Kidney (tissue), 14 donors: Measurements from ENCODE around the gene TMOD1. TPM values are rescaled to one million over a fixed set of nuclear protein-coding genes. Genes with fewer than 3 reads are reported as not detected.

Experiments
- DNase-seq, 5 donors: peaks; one replicate each; pipeline ENCODE4 v3.0.0-alpha.2; 2013 to 2020
- FAIRE-seq: peaks from 2 replicates; lab custom pipeline; 2012; peaks lifted over from hg19 to GRCh38; lab: Jason Lieb, UNC
- H3K27ac ChIP-seq, 2 donors: one replicate each; pipeline ENCODE4 v1.7.0; 2013; ENCODE audit warnings: low read depth in 2 of 2, low read length in 2 of 2, inconsistent platforms in 1 of 2
- H3K27me3 ChIP-seq: one replicate; pipeline ENCODE4 v1.7.1; 2013; ENCODE audit warnings: low read length, inconsistent platforms; ENCODE audit not compliant: control insufficient read depth, insufficient read depth
- H3K36me3 ChIP-seq, 3 donors: one replicate each; pipeline versions ENCODE4 v1.7.0 to v1.7.1; 2013; ENCODE audit warnings: low read length in 3 of 3, control low read depth in 1 of 3, inconsistent platforms in 1 of 3; ENCODE audit not compliant: insufficient read depth in 3 of 3, control insufficient read depth in 2 of 3
- H3K4me1 ChIP-seq, 3 donors: one replicate each; pipeline versions ENCODE4 v1.7.0 to v1.7.1; 2013; ENCODE audit warnings: low read length in 3 of 3, inconsistent platforms in 1 of 3, low read depth in 1 of 3; ENCODE audit not compliant: control insufficient read depth in 2 of 3, insufficient read depth in 2 of 3
- H3K4me3 ChIP-seq, 3 donors: one replicate each; pipeline versions ENCODE4 v1.7.0 to v1.8.1; 2013; ENCODE audit warnings: low read length in 3 of 3, control low read depth in 1 of 3, inconsistent platforms in 1 of 3
- H3K9ac ChIP-seq, 3 donors: one replicate each; pipeline versions ENCODE4 v1.7.0 to v1.7.1; 2013; ENCODE audit warnings: low read length in 3 of 3, control low read depth in 1 of 3, inconsistent platforms in 1 of 3
- H3K9me3 ChIP-seq, 3 donors: one replicate each; pipeline versions ENCODE4 v1.7.0 to v1.7.1; 2013; ENCODE audit warnings: low read length in 3 of 3, control low read depth in 1 of 3, inconsistent platforms in 1 of 3; ENCODE audit not compliant: control insufficient read depth in 2 of 3, insufficient read depth in 1 of 3
- CTCF ChIP-seq: IDR thresholded peaks from 3 replicates; pipeline ENCODE4 v1.5.1; 2012; ENCODE audit warnings: mild to moderate bottlenecking, moderate library complexity, borderline replicate concordance; ENCODE audit not compliant: insufficient read depth; ENCODE audit errors: extremely low read depth
- intact Hi-C: fragments of 100-400 bp; cut with DNase I; formaldehyde crosslinking; loops from one replicate; pipeline ENCODE4 v1.11.1; 2022
- polyA plus RNA-seq: library from polyadenylated mRNA; stranded (reverse); fragments of 350-450 nt; fragmentation: Illumina TruSeq; extraction: RNeasy Lipid Tissue Mini Kit (QIAGEN cat#74804); gene quantifications from one replicate; pipeline ENCODE4 v1.2.3, GENCODE V29; 2014; ENCODE audit warnings: low read depth, low replicate concordance; ENCODE audit not compliant: insufficient read depth
- total RNA-seq: library from RNA; stranded (reverse); fragmentation: NEBNext Ultra II Directional; extraction: Animal tissue kit (Norgen Biotek cat#: 25700); gene quantifications from one replicate; pipeline ENCODE4 v1.2.1, GENCODE V29; 2021
- donor health status: control.
- donor health status: control.
- donor health status: control.
- donor health status: control.
- donor health status: control.
- donor health status: DM: yes; HTN: yes; CAD: no.
- donor health status: Normal renal cell carcinoma (clear cell type).

TMOD1 gene
- total and polyA plus RNA-seq, 2 donors from 2014 or later: 8.1 to 14.9 TPM

DNA sequence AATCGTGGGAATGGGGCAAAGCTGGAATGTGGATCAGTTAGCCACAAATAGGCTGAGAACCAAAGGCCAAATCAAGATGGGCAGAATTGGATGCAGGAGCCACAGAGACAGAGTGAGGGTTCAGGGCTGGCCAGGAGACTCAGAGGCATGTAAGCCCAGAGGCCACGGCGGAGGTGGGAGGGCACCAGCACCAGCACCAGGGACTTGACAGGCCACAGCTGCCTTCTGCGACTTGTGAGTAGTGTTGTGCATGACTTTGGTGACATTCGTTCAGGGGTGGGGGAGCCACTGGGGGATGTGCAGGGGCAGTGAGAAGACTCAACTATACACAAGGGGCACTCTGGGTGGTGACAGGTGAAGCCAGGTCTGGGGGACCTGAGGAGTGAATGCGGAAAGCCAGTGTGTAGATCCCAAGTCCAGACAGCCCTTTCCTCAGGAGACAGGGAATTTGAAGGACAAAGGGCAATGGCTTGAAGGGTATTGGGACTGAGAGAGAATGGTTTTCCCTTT lies 53.2 kb downstream of the TMOD1 start:
- Histone ChIP-seq H3K36me3 (no peaks in the 10 kb centered on the region), H3K4me3 (no peak overlapping the region), H3K27ac (no peak overlapping the region), H3K9me3 (no peaks in the 10 kb centered on the region), H3K4me1 (peaks cover 0 to 5% (median 3%) of the 10 kb centered on the region in 3 donors), H3K9ac (no peak overlapping the region), H3K27me3 (no peaks in the 10 kb centered on the region)
- intact Hi-C loops: no loop called here
- no peak for DNase-seq
- FAIRE-seq: no peak
- TF ChIP-seq CTCF: no peak

DNA sequence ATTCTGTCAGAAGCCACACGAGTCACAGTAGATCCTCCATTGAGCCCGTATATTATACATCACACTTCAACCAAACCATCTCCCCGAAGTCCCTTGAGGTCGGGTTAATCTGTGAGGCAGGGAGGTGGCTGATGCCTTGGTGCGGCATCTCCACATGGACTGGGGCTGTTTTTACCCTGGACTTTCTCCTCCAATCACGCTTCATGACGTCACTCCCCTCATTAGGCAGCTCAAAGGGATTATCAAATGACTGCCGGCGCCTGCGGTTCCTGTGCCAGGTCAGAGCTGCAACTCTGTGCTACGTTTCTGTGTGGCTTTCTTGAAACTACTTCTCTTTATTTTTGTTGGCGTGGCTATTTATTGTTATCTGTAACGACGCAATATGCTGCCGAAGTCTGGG lies 53.7 kb downstream of the TMOD1 start:
- intact Hi-C loops: no loop called here
- no peaks in the 10 kb centered on the region for H3K36me3 ChIP-seq
- no peaks in the 10 kb centered on the region for H3K27me3 ChIP-seq
- no peak overlapping the region for H3K4me3 ChIP-seq
- no peak overlapping the region for H3K9ac ChIP-seq
- H3K9me3 ChIP-seq: no peaks in the 10 kb centered on the region
- H3K27ac ChIP-seq: no peak overlapping the region
- DNase-seq: peak in 2 of 5 donors; percentile 28 to 61
- peaks cover 0 to 5% (median 3%) of the 10 kb centered on the region in 3 donors for H3K4me1 ChIP-seq
- FAIRE-seq: no peak
- no peak for TF ChIP-seq CTCF

DNA sequence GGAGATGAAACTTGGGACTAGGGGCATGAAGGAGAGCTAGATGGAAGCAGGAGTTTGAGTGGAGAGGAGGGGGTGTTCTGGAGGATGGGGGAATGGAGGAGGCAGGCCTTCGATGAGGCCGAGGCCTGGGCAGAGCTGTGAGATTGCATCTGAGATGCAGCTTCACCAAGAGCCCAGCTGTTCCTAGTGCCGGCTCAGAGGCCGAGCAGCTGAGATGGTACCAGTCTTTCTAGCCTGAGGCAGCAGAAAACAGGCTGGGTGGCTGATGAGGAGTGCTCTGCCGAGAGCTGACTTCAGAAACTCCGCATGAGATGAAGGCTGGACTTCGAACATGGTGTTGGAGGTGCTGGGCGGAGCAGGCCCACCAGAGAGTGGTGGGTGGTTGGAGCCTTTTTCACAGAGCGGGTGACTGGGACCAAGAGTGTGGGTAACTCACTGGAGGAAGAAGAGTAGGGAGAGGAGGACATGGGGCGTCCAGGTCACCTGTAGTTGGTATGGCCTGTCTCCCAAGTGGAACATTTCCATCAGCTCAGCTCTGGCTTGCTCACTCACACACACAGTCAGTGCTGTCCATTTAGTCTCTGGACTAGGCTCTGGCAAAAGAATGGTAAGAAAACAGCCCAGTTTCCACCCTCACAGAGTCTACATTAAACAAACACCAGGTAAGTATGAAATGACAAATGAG lies 54.7 kb downstream of the TMOD1 start:
- no peak overlapping the region for H3K4me3 ChIP-seq
- H3K9ac ChIP-seq: no peak overlapping the region
- no peaks in the 10 kb centered on the region for H3K27me3 ChIP-seq
- FAIRE-seq (no peak), DNase-seq (no peak)
- intact Hi-C loops: no loop called here
- H3K9me3 ChIP-seq: no peaks in the 10 kb centered on the region
- H3K27ac ChIP-seq: no peak overlapping the region
- TF ChIP-seq CTCF: no peak
- H3K4me1 ChIP-seq: peaks cover 0 to 5% (median 3%) of the 10 kb centered on the region in 3 donors
- no peaks in the 10 kb centered on the region for H3K36me3 ChIP-seq
